ENCODE data around the gene SCAMP3. TPM values are rescaled to one million over a fixed set of nuclear protein-coding genes. Genes with fewer than 3 reads are reported as not detected.
A peak's percentile ranks its signal among the peaks of the same experiment; 100 is the strongest.
"Not testable (repeated sequence)": the region's sequence is repeated elsewhere in the genome, so short reads cannot be mapped to it uniquely, and the experiment has no call there.

Gene SCAMP3
- total RNA-seq (2014; rRNA removed; shearing (Covaris generic)): 124 and 158 TPM in 2 replicates
- polyA plus RNA-seq (2015; cell fraction: cytosol; rRNA removed): 161 and 192 TPM in 2 replicates
- polyA plus RNA-seq (2015; cell fraction: nucleus; rRNA removed): 135 and 148 TPM in 2 replicates

DNA sequence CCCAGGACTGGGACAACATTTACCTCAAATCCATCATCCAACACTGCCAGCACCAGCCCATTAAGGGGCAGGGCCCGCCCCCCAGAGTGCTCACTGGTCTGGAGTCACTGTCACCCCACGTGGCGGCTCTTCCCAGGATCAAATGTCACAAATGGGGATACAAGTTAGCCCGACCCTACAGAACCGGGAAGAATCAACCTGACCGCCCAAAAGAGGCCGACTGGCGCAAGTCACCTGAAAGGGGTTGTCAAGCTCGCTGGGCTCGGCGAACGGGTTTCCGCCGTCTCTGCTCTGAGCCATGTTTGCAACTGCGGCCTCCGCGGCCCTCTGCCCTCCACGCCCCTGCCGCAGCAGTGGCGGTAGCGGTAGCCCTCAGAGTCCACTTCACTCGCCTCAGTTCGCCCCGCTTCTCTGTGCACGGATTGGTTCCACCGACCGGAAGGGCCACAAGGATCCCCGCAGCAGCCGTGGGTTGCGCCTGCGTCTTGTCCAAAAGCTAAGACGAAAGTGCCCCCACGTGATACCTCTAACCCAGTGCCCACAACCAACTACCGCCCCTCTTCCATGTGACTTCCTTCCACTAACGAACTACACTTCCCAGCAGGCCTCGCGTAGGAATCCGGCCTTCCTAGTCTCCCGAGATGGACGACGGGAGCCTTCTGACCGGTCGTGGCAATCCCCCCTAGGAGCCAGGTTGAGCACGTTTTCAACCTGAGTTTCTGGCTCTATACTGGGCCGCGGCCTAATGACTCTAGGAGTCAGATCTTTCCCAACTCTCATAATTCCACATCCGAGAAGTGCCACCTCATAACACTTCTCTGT lies at the start of gene SCAMP3:
Gene SCAMP3, minus strand, starts transcription at position 509 of the 822 bp plus-strand sequence. Its CDS starts 209 bp downstream, at position 300.
- DNase-seq (ENCODE audit: low read depth): peak; percentile 99

DNA sequence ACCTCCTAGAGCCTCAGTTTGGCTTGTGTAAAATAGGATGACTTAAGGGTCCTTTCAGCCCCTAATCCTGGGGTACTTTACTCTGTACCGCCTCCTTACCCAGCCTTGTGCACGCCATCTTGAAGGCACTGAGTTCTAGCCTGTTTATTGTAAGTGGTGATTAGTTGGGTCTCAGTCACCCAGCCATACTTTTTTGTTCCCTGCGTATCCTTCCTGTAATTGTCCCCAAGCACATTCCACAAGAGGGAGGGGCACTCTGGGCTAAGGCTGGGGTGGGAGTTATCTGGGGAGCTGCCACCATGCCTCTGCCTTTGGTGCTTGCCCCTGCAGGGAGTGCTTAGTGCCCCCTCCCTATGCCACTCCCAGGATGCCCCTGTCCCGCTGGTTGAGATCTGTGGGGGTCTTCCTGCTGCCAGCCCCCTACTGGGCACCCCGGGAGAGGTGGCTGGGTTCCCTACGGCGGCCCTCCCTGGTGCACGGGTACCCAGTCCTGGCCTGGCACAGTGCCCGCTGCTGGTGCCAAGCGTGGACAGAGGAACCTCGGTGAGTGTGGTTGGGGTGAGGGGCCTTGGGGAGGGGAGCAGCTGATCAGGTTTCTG lies 47.4 kb upstream of the SCAMP3 start:
- no peak for DNase-seq (ENCODE audit: low read depth)

DNA sequence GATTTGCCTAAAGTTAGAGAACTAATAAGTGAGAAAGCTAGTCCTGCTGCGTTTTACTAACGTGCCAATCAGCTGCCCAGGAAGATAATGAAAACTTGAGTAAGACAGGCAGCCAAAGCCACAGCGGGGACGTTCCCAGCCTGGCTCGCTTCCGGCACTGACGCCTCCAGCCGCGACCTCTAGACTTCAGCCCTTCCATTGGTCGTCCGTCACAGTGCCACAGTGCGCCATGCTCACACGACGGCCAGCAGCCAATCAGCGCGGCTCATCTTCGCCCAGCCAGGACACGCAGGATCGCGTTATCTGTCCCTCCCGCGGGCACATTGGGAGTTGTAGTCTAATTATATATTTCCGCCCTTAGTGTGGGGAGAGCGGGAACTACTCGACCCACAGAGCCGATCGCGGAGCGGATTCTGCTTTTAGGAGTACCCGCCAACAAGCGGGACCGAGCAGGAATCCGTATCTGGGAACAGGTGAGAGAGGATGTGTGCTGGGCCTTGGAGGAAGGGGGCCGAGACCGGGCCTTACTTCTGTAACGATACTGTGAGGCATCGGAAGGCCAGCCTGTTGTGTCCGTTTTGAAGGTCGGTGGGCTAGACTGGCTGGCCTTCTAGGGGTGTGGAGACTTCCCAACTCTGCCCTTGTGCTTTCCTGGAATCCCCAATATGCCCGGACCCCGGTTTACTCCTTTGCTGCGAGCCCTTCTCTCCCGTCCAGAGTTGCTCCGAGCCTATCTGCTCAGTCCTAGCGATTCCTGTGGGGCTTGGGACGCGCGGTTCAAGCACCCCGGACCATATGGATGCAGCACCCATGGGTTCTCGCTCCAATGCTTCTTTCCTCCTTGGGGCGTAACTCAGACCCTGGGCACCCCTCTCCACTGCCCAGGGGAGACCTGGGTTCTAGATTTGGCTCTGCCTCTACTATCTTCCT lies 46.6 kb upstream of the SCAMP3 start, which contains the start of gene FDPS:
Gene FDPS, plus strand, starts transcription at position 374 of the 930 bp plus-strand sequence. CDS start 924 bp downstream, outside the sequence.
- DNase-seq (ENCODE audit: low read depth): peak; percentile 99

DNA sequence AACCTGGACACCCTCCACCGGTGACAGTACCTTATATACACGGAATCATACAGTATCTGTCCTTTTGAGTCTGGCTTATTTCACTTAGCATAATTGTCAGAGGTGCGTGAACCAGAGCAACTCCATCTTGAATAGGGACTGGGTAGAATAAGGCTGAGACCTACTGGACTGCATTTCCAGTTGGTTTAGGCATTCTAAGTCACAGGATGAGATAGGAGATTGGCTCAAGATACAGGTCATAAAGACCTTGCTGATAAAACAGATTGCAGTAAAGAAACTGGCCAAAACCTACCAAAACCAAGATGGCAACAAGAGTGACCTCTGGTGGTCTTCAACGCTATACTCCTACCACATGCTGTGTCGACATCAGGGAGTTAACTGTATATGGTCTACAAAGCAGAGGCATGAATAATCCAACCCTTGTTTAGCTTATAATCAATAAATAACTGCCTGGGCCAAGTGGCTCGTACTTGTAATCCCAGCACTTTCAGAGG lies 45.1 kb upstream of the SCAMP3 start:
- DNase-seq (ENCODE audit: low read depth): peak; percentile 62

DNA sequence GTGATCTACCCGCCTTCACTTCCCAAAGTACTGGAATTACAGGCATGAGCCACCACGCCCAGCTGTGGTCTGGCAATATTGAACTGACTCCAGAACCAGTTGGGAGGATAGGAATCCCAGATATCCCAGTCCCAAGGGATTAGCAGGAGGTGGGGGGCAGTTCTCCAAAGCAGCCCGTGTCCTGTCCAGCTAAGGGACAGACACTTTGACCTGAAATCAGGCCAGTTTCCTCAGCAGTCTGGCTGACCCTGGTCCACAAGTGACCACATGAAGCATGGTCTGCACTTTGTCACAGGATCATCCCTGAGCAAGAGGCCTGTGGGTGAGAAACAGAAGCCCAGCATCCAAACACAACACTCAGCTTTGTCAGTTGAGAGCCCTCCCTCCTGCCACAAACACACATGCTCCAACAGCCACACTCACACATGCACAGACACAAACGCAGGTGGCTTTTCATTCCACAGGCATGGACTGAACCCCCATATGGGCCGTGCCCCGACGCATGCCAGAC lies 43.8 kb upstream of the SCAMP3 start:
- no peak for DNase-seq (ENCODE audit: low read depth)

DNA sequence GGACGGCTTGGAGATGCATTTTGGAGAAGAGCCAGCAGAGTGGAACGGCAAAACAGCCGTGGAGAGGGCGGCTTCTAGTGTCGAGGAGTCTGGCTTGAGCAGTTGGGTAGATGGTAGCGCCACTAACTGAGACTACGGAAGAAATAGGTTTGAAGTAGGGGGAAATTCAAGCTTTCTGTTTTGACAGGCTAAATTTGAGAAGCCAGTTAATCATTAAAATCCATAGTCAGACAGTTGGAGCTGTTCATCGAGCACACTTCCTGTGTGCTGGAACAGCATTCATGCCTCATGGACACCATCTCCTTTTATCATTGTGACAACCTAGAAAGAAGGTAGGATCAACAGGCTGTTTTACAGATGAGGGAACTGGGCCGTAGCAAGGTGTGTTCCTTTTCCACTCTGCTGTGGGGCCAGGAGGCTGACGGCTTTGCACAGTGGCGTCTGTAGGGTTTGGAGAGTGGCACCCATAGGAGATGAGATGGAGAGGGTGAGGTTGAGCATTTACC lies 42.5 kb upstream of the SCAMP3 start:
- DNase-seq (ENCODE audit: low read depth): no peak

DNA sequence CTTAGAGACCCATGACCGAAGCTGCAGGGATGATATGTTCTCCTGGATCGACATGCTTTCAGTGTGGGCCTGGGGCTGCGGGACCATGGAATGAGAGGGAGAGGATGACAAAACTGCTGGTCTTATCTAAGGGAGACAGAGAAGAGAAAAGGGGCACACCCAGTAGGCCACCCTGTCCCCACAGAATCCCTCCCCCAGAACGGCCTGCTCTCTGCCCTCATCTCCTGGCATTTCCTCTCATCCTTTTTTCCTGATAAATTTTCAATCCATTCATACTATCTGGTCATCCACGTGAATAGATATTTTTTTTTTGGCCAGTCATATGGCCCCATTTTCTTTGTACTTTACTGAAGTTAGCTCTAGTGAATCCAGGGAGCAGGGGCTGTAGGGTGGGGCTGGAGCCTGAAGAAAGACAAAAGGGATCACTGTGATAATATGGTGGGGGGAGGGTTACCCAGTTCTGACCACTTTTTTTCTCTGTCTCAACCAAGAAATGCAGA lies 39.2 kb upstream of the SCAMP3 start, which contains the start of gene PKLR:
Gene PKLR, minus strand, starts transcription at position 97 of the 500 bp plus-strand sequence. Its CDS starts 43 bp downstream, at position 54.
- DNase-seq (ENCODE audit: low read depth): no peak

DNA sequence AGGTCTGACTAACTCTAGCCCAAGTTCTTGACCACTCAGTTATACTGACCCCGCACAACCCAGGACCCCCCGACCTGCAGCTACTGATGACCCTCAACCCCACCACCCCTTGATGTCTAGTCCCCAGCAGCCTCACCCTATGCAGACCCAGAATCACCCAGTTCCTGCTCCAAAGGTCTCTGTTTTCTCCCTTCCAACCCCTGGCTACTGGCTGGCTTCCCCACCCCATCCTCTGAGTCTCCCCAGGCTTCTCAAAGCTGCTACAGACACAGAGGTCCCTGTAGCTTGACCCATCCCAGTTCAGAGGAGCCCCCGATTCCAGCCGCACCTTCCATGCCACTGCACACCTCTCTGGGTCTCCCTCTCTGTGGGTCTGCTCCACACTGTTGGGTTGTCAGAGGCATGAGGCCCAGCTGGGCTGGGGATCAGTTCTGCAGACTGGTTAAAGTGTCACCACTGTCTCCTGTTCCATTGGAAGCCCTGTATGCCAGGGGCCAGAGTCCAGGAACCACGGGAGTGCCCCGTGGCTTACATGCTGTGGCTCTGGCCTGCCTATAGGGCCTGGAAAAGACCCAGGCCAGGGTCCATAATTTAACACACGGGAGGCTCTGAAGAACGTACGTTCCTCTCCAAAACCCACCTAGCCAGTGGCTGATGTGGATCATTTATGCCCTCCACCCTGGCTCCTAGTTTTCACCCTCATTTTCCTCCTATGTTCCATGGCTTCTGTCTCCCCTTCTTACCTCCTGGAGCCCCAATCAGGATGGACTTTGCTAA lies 38.6 kb upstream of the SCAMP3 start:
- DNase-seq (ENCODE audit: low read depth): no peak

DNA sequence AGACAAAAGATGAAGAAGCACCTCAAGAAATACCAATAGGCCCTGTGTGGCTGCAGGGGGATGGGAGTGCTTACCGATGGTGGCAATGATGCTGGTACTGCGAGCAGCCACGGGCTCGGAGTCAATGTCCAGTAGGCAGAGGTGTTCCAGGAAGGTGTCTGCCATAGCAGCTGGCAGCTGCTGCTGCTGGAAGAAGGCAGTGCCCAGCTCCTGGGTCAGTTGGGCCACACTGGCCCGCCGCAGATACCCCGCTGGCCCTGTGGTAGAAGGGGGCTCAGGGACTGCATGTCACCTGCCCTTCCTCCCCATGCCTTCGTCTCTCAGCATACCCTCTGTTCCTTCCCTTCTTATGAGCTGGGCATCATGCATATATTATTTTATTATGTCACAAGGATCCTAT lies 37.9 kb upstream of the SCAMP3 start:
- DNase-seq (ENCODE audit: low read depth): no peak

DNA sequence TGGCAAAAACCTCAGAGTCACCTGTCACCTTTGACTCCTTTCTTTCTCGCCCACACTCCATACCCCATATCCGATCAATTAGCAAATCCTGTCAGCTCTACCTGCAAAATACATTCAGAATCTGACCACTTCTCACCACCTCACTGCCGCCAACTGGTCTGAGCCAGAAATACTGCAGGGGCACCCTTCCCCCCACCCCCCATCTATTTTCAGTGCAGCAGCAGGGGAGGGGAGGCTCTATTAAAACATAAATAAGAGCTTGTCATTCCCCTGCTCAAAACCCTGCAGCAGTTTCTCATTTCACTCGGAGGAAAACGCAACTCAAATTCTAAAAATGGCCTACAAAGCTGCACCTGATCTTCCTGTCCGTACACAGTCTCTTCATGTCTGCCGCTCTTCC lies 35.2 kb upstream of the SCAMP3 start:
- no peak for DNase-seq (ENCODE audit: low read depth)

DNA sequence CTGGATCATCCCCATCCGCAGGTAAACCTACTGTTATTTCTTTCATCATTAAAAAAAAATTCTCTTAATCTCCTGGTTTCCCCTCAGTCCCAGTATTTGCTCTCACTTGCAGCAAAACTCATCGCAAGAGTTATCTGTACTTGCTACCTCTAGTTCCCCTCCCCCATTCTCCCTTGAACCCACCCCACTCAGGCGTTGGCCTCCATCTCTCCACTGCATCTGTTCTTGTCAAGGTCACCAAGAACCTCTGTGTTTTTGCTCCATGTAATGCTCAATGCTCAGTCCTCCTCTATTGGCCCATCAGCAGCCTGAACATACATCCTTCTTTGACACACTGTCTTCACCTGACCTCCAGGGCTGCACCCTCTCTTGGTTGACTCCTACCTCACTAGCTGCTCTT lies 34.5 kb upstream of the SCAMP3 start:
- no peak for DNase-seq (ENCODE audit: low read depth)

DNA sequence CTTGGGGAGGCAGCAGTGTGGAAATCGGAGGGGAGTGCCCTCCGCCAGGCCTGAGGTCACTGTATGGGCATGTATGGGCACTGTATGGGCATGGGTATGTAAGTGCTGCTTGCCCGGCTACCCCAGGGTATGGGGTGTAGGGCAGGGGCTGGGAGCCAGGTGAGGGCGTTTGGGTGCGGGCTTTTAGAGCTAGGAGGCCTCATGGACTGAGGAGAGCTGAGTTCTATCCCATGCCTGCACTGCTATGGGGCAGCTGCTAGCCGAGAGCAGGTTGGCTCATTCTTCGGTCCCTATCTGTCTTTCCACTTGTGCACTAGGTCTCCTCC lies 33.7 kb upstream of the SCAMP3 start:
- no peak for DNase-seq (ENCODE audit: low read depth)

DNA sequence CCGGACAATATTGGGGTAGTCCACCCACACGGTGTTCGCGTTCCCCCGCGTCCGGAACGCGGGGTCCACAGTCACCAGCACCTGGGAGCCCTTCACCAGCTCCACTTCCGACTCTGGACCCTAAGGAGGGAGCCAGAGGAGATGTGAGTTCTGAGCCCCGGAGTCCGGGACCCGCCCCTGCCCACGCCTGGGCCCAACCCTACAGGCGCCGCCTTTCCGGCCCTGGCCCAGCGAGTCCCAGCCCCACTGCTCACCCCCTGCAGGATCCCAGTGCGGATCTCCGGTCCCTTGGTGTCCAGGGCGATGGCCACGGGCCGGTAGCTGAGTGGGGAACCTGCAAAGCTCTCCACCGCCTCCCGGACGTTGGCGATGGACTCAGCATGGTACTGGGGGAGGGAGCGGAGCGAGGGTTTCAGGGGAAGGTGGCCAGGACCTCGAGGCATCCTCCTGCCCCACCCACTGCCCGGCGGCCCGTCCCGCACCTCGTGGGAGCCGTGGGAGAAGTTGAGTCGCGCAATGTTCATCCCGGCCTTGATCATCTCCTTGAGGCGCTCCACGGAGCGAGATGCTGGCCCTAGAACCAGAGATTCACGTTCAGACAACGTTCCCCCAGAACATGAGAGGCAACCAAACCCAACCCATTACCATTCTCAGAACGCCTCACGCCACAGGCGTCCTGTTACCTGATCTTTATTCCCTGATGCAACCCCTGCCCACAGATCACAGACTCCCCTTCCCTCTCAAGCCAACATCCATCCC lies 33.2 kb upstream of the SCAMP3 start:
- DNase-seq (ENCODE audit: low read depth): no peak

DNA sequence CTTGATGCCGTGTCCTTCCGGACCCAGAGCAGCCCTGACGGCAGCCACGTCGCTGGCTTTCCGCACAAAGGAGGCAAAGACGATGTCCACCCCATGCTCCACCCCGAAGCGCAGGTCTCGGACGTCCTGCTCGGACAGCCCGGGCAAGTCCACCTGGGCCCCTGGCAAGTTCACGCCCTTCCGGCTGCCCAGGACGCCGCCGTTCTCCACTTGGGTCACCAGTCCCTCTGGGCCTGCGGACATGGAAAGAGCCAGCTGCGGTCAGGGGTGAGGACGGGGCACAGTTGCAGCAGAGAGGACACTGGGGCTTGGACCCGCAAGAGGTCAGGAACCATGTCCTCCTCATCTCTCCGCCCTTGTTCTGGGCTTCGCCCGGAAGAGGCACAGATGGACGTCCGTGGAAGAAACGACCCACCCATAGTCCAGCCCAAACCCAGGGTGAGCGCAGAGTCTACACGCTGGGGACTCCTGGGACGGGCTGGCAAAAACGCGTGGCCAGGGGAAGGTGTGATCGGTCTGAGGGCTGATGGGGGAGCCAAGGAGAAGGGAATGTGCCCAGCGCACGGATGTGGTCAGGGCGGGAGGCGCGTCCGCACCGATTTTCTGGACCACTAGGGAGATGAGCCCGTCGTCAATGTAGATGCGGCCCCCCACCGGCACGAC lies 32.5 kb upstream of the SCAMP3 start:
- no peak for DNase-seq (ENCODE audit: low read depth)

DNA sequence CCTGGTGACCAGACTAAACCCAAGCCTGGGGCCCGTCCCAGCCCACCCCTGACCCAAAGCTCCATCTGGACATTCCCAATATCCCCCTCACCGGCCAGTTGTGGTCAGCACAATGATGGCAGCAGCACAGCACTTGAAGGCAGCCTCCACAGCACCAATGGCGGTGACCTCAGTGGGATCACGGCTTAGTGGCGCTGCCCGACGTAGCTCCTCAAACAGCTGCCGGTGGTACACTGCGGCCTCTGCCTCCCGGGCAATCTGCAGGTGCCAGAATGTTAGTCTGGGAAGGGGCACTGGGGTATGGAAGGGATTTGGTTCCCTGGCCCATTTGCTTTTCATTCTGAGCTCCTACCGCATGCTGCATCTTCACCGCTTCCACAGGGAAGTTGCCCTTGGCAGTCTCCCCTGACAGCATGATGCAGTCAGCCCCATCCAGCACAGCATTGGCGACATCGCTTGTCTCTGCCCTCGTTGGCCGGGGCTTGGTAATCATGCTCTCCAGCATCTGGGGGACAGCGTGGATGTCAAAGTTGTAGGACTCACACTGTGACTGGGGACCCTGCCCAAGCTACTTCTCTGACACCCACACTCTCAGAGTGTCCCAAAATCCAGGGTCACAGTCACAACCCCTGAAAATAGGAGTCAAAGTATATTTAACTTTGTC lies 31.1 kb upstream of the SCAMP3 start:
- no peak for DNase-seq (ENCODE audit: low read depth)

DNA sequence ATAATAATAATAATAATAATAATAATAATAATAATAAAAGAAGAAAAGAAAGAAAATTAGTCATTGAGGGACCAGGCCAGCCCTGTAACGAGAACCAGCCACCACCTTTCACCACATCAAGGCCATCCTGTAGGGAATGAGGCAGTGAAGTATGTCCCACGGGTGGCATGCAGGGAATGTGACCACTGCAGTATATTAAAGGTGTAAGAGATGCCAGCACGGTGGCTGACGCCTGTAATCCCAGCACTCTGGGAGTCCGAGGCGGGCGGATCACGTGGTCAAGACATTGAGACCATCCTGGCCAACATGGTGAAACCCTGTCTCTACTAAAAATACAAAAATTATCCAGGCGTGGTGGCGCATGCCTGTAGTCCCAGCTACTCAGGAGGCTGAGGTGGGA lies 28.8 kb upstream of the SCAMP3 start:
- DNase-seq (ENCODE audit: low read depth): not testable (repeated sequence)

DNA sequence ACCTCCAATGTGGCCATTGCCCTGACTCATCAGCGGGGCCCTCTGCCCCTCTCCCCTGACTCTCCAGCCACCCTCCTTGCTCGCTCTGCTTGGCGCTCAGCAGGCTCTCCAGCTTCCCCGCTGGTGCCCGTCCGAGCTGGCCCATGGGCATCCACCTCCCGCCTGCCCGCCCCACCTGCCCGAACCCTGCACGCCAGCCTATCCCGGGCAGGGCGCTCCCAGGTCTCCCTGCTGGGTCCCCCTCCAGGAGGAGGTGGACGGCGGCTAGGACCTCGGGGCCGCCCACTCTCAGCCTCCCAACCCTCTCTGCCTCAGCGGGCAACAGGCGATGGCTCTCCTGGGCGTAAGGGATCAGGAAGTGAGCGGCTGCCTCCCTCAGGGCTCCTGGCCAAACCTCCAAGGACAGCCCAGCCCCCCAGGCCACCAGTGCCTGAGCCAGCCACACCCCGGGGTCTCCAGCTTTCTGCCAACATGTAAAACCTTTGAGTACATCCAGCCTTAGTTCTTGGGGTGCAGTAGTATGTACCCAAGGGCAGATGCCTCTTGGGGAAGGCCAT lies 25.9 kb upstream of the SCAMP3 start:
- DNase-seq (ENCODE audit: low read depth): no peak

DNA sequence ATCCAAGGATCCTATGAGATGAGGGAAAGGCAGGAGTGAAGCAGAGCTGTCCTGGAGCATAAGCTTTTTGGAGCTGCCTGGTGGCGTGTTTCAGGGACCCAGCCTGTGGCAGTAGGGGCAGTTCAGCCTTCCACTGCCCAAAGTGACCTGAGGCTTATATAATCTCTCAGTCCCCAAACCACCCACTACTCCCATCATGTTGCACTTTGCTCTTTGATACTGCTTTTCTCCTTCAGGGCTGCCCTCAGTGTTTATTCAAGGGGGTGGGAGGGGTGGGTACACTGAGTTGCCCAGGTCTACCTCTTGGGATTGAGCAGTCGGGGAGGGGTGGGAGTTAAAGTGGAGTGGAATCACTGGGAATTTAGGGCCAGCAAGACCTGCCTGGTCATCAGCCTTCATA lies 24.4 kb upstream of the SCAMP3 start:
- DNase-seq (ENCODE audit: low read depth): no peak

Measured in HT1080 (cell line).